H1 (cell line): ENCODE results near the gene PRKAR1B. TPM values are rescaled to one million over a fixed set of nuclear protein-coding genes. Genes with fewer than 3 reads are reported as not detected.
"Not testable (repeated sequence)": the region's sequence is repeated elsewhere in the genome, so short reads cannot be mapped to it uniquely, and the experiment has no call there.

Experiments used
- CTCF ChIA-PET: fragments of 300-600 bp; sonication (Branson Sonifier 250); formaldehyde crosslinking; loops from one replicate; lab custom pipeline; 2021; ENCODE audit not compliant: partially characterized antibody; lab: Charles Lee
- POLR2A ChIA-PET: fragments of 300-600 bp; sonication (Branson Sonifier 250); formaldehyde crosslinking; loops from one replicate; lab custom pipeline; 2021; ENCODE audit warnings: inconsistent platforms; ENCODE audit not compliant: partially characterized antibody; lab: Charles Lee
- DNase-seq, 2 experiments: peaks; one replicate each; pipeline versions ENCODE4 v3.0.0 to v3.0.0-alpha.2; 2010 to 2022; ENCODE audit warnings: low spot score in 2 of 2, low read depth in 1 of 2, mixed read lengths in 1 of 2
- FAIRE-seq: peaks from 2 replicates; lab custom pipeline; 2011; peaks lifted over from hg19 to GRCh38; lab: Jason Lieb, UNC
- H2AFZ ChIP-seq: 2 replicates; pipeline ENCODE4 v1.8.1; 2012; ENCODE audit warnings: low read length, inconsistent platforms
- H2AK5ac ChIP-seq: 2 replicates; pipeline ENCODE4 v1.6.1; 2013; ENCODE audit warnings: low read depth, low read length
- H2BK120ac ChIP-seq: replicated peaks from 2 replicates; pipeline ENCODE3; 2013; ENCODE audit warnings: low read depth, low read length, inconsistent platforms
- H2BK12ac ChIP-seq: 2 replicates; pipeline ENCODE4 v1.6.1; 2013; ENCODE audit warnings: low read depth, low read length
- H2BK15ac ChIP-seq: 2 replicates; pipeline ENCODE4 v1.6.1; 2013; ENCODE audit warnings: low read length
- H2BK20ac ChIP-seq: 2 replicates; pipeline ENCODE4 v1.6.1; 2013; ENCODE audit warnings: low read length
- H2BK5ac ChIP-seq: 2 replicates; pipeline ENCODE4 v1.6.1; 2013; ENCODE audit warnings: low read depth, low read length
- H3K14ac ChIP-seq: 2 replicates; pipeline ENCODE4 v1.6.1; 2013; ENCODE audit warnings: inconsistent platforms; ENCODE audit not compliant: insufficient read length
- H3K18ac ChIP-seq: 2 replicates; pipeline ENCODE4 v1.6.1; 2013; ENCODE audit warnings: low read length; ENCODE audit errors: extremely low read depth
- H3K23ac ChIP-seq: 2 replicates; pipeline ENCODE4 v1.6.1; 2013; ENCODE audit warnings: inconsistent platforms; ENCODE audit not compliant: insufficient read length
- H3K23me2 ChIP-seq: 2 replicates; pipeline ENCODE4 v1.6.1; 2013; ENCODE audit warnings: low read depth, low read length
- H3K27ac ChIP-seq: 2 replicates; pipeline ENCODE4 v1.6.1; 2011; ENCODE audit warnings: low read depth, low read length, inconsistent platforms
- H3K27me3 ChIP-seq, 4 experiments: replicated peaks in 1 of 4; 1 replicate in 1 of 4; 2 replicates in 3 of 4; pipeline versions ENCODE4 v1.6.1 to v1.8.1; 2011 to 2013; ENCODE audit warnings: low read length in 3 of 4, mild to moderate bottlenecking in 3 of 4, inconsistent platforms in 2 of 4, mixed read lengths in 2 of 4, moderate library complexity in 1 of 4; ENCODE audit not compliant: control insufficient read depth in 3 of 4, insufficient read depth in 3 of 4; ENCODE audit errors: extremely low read depth in 1 of 4
- H3K36me3 ChIP-seq, 4 experiments: 2 replicates each; pipeline versions ENCODE4 v1.6.1 to v1.8.1; 2011 to 2013; ENCODE audit warnings: mild to moderate bottlenecking in 4 of 4, low read length in 3 of 4, moderate library complexity in 2 of 4, control low read depth in 1 of 4, inconsistent platforms in 1 of 4; ENCODE audit not compliant: insufficient read depth in 4 of 4, control insufficient read depth in 2 of 4
- H3K4ac ChIP-seq: replicated peaks from 2 replicates; pipeline ENCODE3; 2013; ENCODE audit warnings: low read length, low read depth, mixed read lengths, inconsistent platforms; ENCODE audit not compliant: insufficient read length
- H3K4me1 ChIP-seq, 4 experiments: replicated peaks in 1 of 4; 1 replicate in 1 of 4; 2 replicates in 3 of 4; pipeline versions ENCODE4 v1.6.1 to v1.8.1; 2011 to 2013; ENCODE audit warnings: low read length in 3 of 4, inconsistent platforms in 2 of 4, mixed read lengths in 1 of 4; ENCODE audit not compliant: insufficient read depth in 4 of 4, control insufficient read depth in 3 of 4
- H3K4me2 ChIP-seq, 2 experiments: 2 replicates each; pipeline versions ENCODE4 v1.6.1 to v1.8.1; 2011 to 2013; ENCODE audit warnings: low read depth in 2 of 2, low read length in 2 of 2, control low read depth in 1 of 2, inconsistent platforms in 1 of 2, mild to moderate bottlenecking in 1 of 2; ENCODE audit not compliant: insufficient read depth in 1 of 2
- H3K4me3 ChIP-seq, 4 experiments: fragments of 200-600, 300-600 bp in 1 of 4; sonication (generic), shearing (Covaris generic), sonication (Bioruptor Twin) in 1 of 4; 2 replicates each; pipeline versions ENCODE4 v1.5.1 to v1.8.1; 2011 to 2016; ENCODE audit warnings: low read length in 4 of 4, low read depth in 3 of 4, control low read depth in 2 of 4, inconsistent platforms in 2 of 4, mild to moderate bottlenecking in 2 of 4, mixed read lengths in 1 of 4, moderate library complexity in 1 of 4; ENCODE audit not compliant: insufficient read depth in 2 of 4; ENCODE audit errors: extremely low read depth in 1 of 4
- H3K56ac ChIP-seq: replicated peaks from 2 replicates; pipeline ENCODE3; 2013; ENCODE audit warnings: low read depth, mild to moderate bottlenecking, mixed read lengths, low read length, inconsistent platforms; ENCODE audit not compliant: insufficient read length
- H3K79me1 ChIP-seq: 2 replicates; pipeline ENCODE4 v1.6.1; 2013; ENCODE audit warnings: low read depth, low read length, control low read depth
- H3K79me2 ChIP-seq, 2 experiments: 2 replicates each; pipeline versions ENCODE4 v1.6.1 to v1.8.1; 2012 to 2013; ENCODE audit warnings: low read length in 2 of 2, mild to moderate bottlenecking in 2 of 2, inconsistent platforms in 1 of 2; ENCODE audit not compliant: insufficient read depth in 2 of 2, control insufficient read depth in 1 of 2
- H3K9ac ChIP-seq, 4 experiments: replicated peaks in 1 of 4; 1 replicate in 1 of 4; 2 replicates in 3 of 4; pipeline versions ENCODE4 v1.6.1 to v1.8.1; 2011 to 2013; ENCODE audit warnings: low read depth in 3 of 4, low read length in 3 of 4, control low read depth in 2 of 4, mild to moderate bottlenecking in 2 of 4, moderate library complexity in 2 of 4, inconsistent platforms in 1 of 4; ENCODE audit errors: extremely low read depth in 1 of 4
- H3K9me3 ChIP-seq, 2 experiments: 2 replicates each; pipeline versions ENCODE4 v1.6.1 to v1.8.1; 2012 to 2013; ENCODE audit warnings: mild to moderate bottlenecking in 2 of 2, moderate library complexity in 2 of 2, control low read depth in 1 of 2, inconsistent platforms in 1 of 2, low read depth in 1 of 2, low read length in 1 of 2, mixed read lengths in 1 of 2; ENCODE audit not compliant: insufficient read depth in 2 of 2
- H4K20me1 ChIP-seq, 2 experiments: replicated peaks in 1 of 2; 2 replicates each; pipeline versions ENCODE3 to v1.8.1; 2011 to 2013; ENCODE audit warnings: inconsistent platforms in 2 of 2, low read length in 2 of 2, mild to moderate bottlenecking in 1 of 2; ENCODE audit not compliant: insufficient read depth in 2 of 2, control insufficient read depth in 1 of 2
- H4K5ac ChIP-seq: 2 replicates; pipeline ENCODE4 v1.6.1; 2013; ENCODE audit warnings: low read length, low read depth, mixed read lengths, inconsistent platforms; ENCODE audit not compliant: insufficient read length
- H4K8ac ChIP-seq: 2 replicates; pipeline ENCODE4 v1.8.0; 2013; ENCODE audit warnings: mild to moderate bottlenecking, moderate library complexity, low read length, inconsistent platforms; ENCODE audit not compliant: insufficient read depth; ENCODE audit errors: extremely low read depth
- H4K91ac ChIP-seq: replicated peaks from 2 replicates; pipeline ENCODE3; 2013; ENCODE audit warnings: low read length, mixed read lengths, inconsistent platforms; ENCODE audit not compliant: insufficient read length
- WGBS, 2 experiments: shearing (Covaris generic) in 1 of 2; methylation state at CpG; one replicate each; pipeline versions ENCODE4 v1.1.6 to v1.1.7; 2013 to 2015; ENCODE audit warnings: low lambda C conversion rate in 2 of 2, mixed read lengths in 2 of 2, inconsistent platforms in 1 of 2, low coverage in 1 of 2, missing lambda C conversion rate in 1 of 2; ENCODE audit not compliant: insufficient replicate concordance in 2 of 2, insufficient coverage in 1 of 2, insufficient read length in 1 of 2; ENCODE audit errors: extremely low coverage in 1 of 2, missing lambda C conversion rate in 1 of 2; 5-methylcytosine and 5-hydroxymethylcytosine counted together
- polyA plus RNA-seq, 7 experiments: library from polyadenylated mRNA; depleted of rRNA in 3 of 7; stranded (reverse) in 5 of 7; unstranded in 2 of 7; fragments of >200 nt in 5 of 7; fragments of 200-250 nt in 2 of 7; gene quantifications; 1 replicate in 5 of 7; 2 replicates in 1 of 7; 4 replicates in 1 of 7; pipeline versions ENCODE4 v1.2.1 to v1.2.3, GENCODE V29; 2011 to 2013; ENCODE audit warnings: missing spikeins in 2 of 7, mixed read lengths in 2 of 7
- total RNA-seq: library from RNA; stranded (reverse); fragmentation: NEBNext Ultra II Directional; extraction: Animal tissue kit (Norgen Biotek cat#: 25700); gene quantifications from 2 replicates; pipeline ENCODE4 v1.2.1, GENCODE V29; 2021

PRKAR1B gene
- total and polyA plus RNA-seq, 2 of the 8 experiments (the other 6 are each of a cell fraction or from before 2014, with no cell fraction given), result 12.3 to 55.7 TPM

DNA sequence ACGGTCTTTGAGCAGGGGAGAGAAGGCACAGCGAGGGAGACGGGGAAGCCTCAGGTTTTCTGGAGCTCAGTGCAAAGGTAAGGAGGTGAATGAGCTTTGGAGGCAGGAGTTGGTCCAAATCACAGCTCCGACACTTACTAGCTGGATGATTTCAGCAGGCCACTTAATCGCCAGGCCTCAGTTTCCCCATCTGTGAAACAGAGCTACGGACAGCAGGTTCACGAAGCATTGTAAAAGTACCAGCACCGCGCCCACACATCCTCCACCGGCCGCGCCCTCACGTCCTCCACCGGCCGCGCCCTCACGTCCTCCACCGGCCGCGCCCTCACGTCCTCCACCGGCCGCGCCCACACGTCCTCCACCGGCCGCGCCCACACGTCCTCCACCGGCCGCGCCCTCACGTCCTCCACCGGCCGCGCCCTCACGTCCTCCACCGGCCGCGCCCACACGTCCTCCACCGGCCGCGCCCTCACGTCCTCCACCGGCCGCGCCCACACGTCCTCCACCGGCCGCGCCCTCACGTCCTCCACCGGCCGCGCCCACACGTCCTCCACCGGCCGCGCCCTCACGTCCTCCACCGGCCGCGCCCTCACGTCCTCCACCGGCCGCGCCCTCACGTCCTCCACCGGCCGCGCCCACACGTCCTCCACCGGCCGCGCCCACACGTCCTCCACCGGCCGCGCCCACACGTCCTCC, 91.2 kb downstream of the PRKAR1B start:
- H3K9ac ChIP-seq, H3K4me3 ChIP-seq, H2BK15ac ChIP-seq, H3K27me3 ChIP-seq, FAIRE-seq, H4K5ac ChIP-seq, H3K27ac ChIP-seq, H4K91ac ChIP-seq, H3K4me2 ChIP-seq, H2AK5ac ChIP-seq, H2BK12ac ChIP-seq, H4K20me1 ChIP-seq, H2BK20ac ChIP-seq, H2AFZ ChIP-seq, H4K8ac ChIP-seq, H3K14ac ChIP-seq, H3K23me2 ChIP-seq, H3K56ac ChIP-seq, H2BK120ac ChIP-seq, H3K9me3 ChIP-seq, DNase-seq, POLR2A ChIA-PET, H3K79me2 ChIP-seq, H3K36me3 ChIP-seq, H2BK5ac ChIP-seq, H3K4me1 ChIP-seq, H3K18ac ChIP-seq, H3K23ac ChIP-seq, H3K4ac ChIP-seq, H3K79me1 ChIP-seq: not testable (repeated sequence)
- CTCF ChIA-PET, result interaction anchor here (1.0 to 2.2 kb wide), 4 partner anchors 11 to 318 kb away, joined by 3 to 8 read pairs (median 5); no protein-coding TSS in a partner anchor
- 80% methylated on average over 11 of the region's 81 CpGs; no CpG with 5 or more reads in 1 of the 2 experiments for WGBS, 2 experiments
